ENCODE results near the gene ATP8A2.

The ATP8A2 gene

DNA sequence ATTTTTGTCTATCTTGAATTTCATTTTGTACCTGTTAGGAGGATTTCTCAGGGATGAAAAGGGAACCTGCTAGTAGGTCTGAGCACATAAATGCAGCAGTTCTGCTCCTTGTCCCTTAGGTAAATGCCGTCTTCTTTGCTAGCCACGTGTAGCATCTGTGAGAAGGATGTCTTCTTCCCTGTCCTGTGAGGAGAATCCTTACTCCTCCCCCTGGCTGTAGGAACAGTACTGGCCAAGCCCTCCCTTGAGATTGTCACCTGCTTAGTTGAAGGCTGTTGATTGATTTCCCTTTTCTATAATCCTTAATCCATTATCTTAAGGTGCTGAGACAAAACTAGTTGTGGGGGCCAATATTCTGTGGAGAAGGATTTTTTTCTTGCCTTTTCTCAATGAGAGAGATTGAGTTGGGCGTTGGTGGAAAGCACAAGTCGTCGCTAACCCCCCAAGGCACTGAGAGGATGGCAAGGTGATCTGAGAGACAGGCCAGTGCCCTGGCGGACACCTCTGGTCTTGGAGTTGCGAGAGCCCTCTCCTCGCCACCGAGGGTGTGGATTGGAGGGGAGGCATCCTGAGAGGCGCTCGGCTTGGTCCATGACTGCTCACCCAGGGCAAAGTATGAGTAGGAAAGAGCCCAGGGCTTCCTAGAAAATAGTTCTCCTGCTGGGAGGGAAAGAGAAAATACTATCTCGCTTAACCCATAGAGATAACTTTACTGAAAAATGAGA is 216.7 kb downstream of the ATP8A2 start:
- H3K4me3 ChIP-seq (replicated peaks; ENCODE audit: low read depth, low read length): no peak overlapping the region

DNA sequence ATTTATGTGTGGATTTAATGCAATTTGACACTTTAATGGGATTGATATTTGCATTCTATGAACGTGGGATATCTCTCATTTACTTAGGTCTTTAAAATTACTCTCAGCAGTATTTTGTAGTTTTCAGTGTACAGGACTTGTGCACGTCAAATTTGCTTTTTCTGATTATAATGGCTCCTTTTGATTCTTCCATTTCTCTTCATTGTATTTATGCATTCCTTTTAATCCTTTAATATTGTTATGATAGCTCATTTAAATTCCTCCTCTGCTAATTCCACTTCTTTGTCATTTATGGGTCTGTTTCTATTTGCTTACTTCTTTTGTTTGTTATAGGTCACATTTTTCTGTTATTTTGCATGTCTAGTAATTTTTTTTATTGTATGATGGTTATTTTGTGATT is 226.6 kb downstream of the ATP8A2 start:
- no peak for DNase-seq (ENCODE audit: low read depth)
- no peak overlapping the region for H3K4me3 ChIP-seq (replicated peaks; ENCODE audit: low read depth, low read length)
- no peak for TF ChIP-seq CTCF (IDR thresholded peaks at IDR 0.05; ENCODE audit: low read length, missing control alignments)

More for the DNA sequence above, 216.7 kb downstream of the ATP8A2 start:
- no peak for TF ChIP-seq CTCF (IDR thresholded peaks at IDR 0.05; ENCODE audit: low read length, missing control alignments)
- no peak for DNase-seq (ENCODE audit: low read depth)

GRCh38 chr13:25602176-25602575 is 230.4 kb downstream of the ATP8A2 start:
- DNase-seq (ENCODE audit: low read depth): no peak
- no peak overlapping the region for H3K4me3 ChIP-seq (replicated peaks; ENCODE audit: low read depth, low read length)
- TF ChIP-seq CTCF (IDR thresholded peaks at IDR 0.05; ENCODE audit: low read length, missing control alignments): no peak

DNA sequence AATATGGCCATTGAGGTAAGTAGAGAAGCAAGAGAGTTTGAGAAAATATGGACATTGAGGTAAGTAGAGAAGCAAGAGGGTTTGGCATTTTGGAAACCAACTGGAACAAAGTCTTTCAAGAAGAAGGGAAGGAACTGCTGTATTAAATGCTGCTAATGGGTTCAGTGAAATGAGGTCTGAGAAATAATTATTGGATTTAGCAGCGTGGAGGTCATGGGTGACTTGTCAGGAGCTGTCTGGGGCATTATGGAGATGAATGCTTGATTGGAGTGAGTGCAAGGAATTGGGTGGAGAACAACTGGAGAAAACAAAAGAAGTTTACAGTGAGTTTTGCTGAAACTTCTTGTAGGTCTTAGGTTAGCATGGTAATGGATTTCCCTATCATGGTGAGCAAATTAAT is 232.3 kb downstream of the ATP8A2 start:
- no peak overlapping the region for H3K4me3 ChIP-seq (replicated peaks; ENCODE audit: low read depth, low read length)
- no peak for TF ChIP-seq CTCF (IDR thresholded peaks at IDR 0.05; ENCODE audit: low read length, missing control alignments)
- DNase-seq (ENCODE audit: low read depth): no peak

DNA sequence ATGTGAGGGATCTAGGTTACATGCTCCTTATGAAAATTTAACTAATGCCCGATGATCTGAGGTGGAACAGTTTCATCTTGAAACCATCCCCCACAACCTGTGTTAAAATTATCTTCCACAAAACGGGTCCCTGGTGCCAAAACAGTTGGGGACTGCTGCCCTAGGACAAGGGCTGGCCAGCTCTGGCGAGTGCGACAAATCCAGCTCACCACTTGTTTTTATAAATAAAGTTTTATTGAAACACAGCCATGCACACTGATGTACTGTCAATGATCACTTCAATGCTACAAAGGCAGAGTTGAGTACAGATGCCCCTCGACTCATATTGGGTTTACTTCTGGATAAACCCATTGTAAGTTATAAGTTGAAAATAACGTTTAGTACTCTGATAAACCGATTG is 235.3 kb downstream of the ATP8A2 start:
- H3K4me3 ChIP-seq (replicated peaks; ENCODE audit: low read depth, low read length): no peak overlapping the region
- no peak for TF ChIP-seq CTCF (IDR thresholded peaks at IDR 0.05; ENCODE audit: low read length, missing control alignments)
- no peak for DNase-seq (ENCODE audit: low read depth)

DNA sequence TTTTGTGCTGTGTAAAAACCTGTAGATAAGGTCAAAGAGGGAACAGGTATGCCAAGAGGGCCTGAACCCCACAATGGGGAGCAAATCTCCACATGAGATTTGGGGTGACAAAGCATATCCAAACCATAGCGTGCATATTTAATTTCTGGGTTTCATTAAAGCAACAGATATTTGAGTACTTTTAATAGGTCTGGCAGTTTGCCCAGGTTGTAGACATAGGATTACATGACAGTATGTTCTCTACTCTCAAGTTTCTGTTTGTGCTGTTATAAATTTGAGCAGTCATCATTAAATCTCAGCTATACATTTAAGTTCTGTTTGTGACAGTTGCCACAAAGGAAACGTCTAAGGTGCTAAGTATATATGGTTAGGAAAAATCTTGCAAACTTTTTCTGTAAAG is 236.4 kb downstream of the ATP8A2 start:
- H3K4me3 ChIP-seq (replicated peaks; ENCODE audit: low read depth, low read length): no peak overlapping the region
- no peak for DNase-seq (ENCODE audit: low read depth)
- TF ChIP-seq CTCF (IDR thresholded peaks at IDR 0.05; ENCODE audit: low read length, missing control alignments): no peak

- H3K4me3 ChIP-seq (replicated peaks; ENCODE audit: low read depth, low read length): no peak overlapping the region
- TF ChIP-seq CTCF (IDR thresholded peaks at IDR 0.05; ENCODE audit: low read length, missing control alignments): no peak
- no peak for DNase-seq (ENCODE audit: low read depth)
These were observed 244.9 kb downstream of the ATP8A2 start for GRCh38 chr13:25616674-25617073.
